ENCODE data around the gene SOX18. TPM values are rescaled to one million over a fixed set of nuclear protein-coding genes. Genes with fewer than 3 reads are reported as not detected.

The SOX18 gene
- total RNA-seq, 1 experiment from 2014 or later = 0.16 TPM

- CTCF ChIA-PET = interaction anchor here (1.1 to 13.7 kb wide), 3 partner anchors 7 to 82 kb away, joined by 7 to 284 read pairs (median 11); partner anchors contain the start of genes C20orf204 and PRPF6
- H3K36me3 Mint-ChIP-seq (ENCODE audit: insufficient read depth, unreplicated experiment) = no peaks in the 10 kb centered on the region
These were observed 13.4 kb upstream of the SOX18 start, which contains the start of gene TCEA2 for GRCh38 chr20:64062596-64063388. Gene TCEA2 (plus strand): TSS chr20:64063198. CDS start chr20:64063313, 115 bp downstream.

GRCh38 chr20:64062276-64062595 is 12.8 kb upstream of the SOX18 start:
- Mint-ChIP-seq H3K4me1 (ENCODE audit: insufficient read depth, unreplicated experiment) (peaks cover 39% of the 10 kb centered on the region), H3K27ac (ENCODE audit: low read depth, unreplicated experiment) (peak overlapping the region; percentile 89), H3K27me3 (ENCODE audit: insufficient read depth, unreplicated experiment) (no peaks in the 10 kb centered on the region), H3K4me3 (ENCODE audit: unreplicated experiment) (peak overlapping the region; percentile 88), H3K36me3 (ENCODE audit: insufficient read depth, unreplicated experiment) (no peaks in the 10 kb centered on the region), H3K9me3 (ENCODE audit: unreplicated experiment) (no peaks in the 10 kb centered on the region)
- CTCF ChIA-PET = interaction anchor here (0.7 to 13.7 kb wide), 5 partner anchors 8 to 81 kb away, joined by 3 to 284 read pairs (median 7); partner anchors contain the start of genes C20orf204 and PRPF6
- no peak for DNase-seq (ENCODE audit: unreplicated experiment)
- POLR2A ChIA-PET = interaction anchor here (0.6 to 3.1 kb wide), 23 partner anchors 9 to 404 kb away, joined by 3 to 34 read pairs (median 6); partner anchors contain the start of genes ARFRP1, OPRL1, PCMTD2 and PRPF6
- TF ChIP-seq CTCF (IDR thresholded peaks at IDR 0.05; ENCODE audit: unreplicated experiment) = no peak
- TSS peak; percentile 92 for BruUV-seq (replicated peaks)
- intact Hi-C loops (cut with micrococcal nuclease) = loop anchor here (5.0 kb wide), 1 partner anchor 80 kb away; the partner anchor contains the start of gene PRPF6

More at GRCh38 chr20:64062596-64063388, 13.4 kb upstream of the SOX18 start, which contains the start of gene TCEA2:
- peak; percentile 95 for DNase-seq (ENCODE audit: unreplicated experiment)
- H3K27me3 Mint-ChIP-seq (ENCODE audit: insufficient read depth, unreplicated experiment) = no peaks in the 10 kb centered on the region
- H3K27ac Mint-ChIP-seq (ENCODE audit: low read depth, unreplicated experiment) = peak within 1 kb of the TSS; percentile 89
- no peaks in the 10 kb centered on the region for H3K9me3 Mint-ChIP-seq (ENCODE audit: unreplicated experiment)
- POLR2A ChIA-PET = interaction anchor here (0.6 to 3.1 kb wide), 23 partner anchors 9 to 405 kb away, joined by 3 to 34 read pairs (median 6); partner anchors contain the start of genes ARFRP1, OPRL1, PCMTD2 and PRPF6
- intact Hi-C loops (cut with micrococcal nuclease) = loop anchor here (5.0 kb wide), 1 partner anchor 80 kb away; the partner anchor contains the start of gene PRPF6
- TF ChIP-seq CTCF (IDR thresholded peaks at IDR 0.05; ENCODE audit: unreplicated experiment) = no peak
- BruUV-seq (replicated peaks) = no TSS peak
- H3K4me1 Mint-ChIP-seq (ENCODE audit: insufficient read depth, unreplicated experiment) = peaks cover 41% of the 10 kb centered on the region
- H3K4me3 Mint-ChIP-seq (ENCODE audit: unreplicated experiment) = peak within 1 kb of the TSS; percentile 88

GRCh38 chr20:64058536-64058935 is 9.1 kb upstream of the SOX18 start:
- TF ChIP-seq CTCF (IDR thresholded peaks at IDR 0.05; ENCODE audit: unreplicated experiment) = no peak
- H3K27me3 Mint-ChIP-seq (ENCODE audit: insufficient read depth, unreplicated experiment) = no peaks in the 10 kb centered on the region
- no TSS peak for BruUV-seq (replicated peaks)
- H3K36me3 Mint-ChIP-seq (ENCODE audit: insufficient read depth, unreplicated experiment) = no peaks in the 10 kb centered on the region
- no peak overlapping the region for H3K4me3 Mint-ChIP-seq (ENCODE audit: unreplicated experiment)
- ChIA-PET CTCF (interaction anchor here (0.6 to 13.7 kb wide), 10 partner anchors 12 to 846 kb away, joined by 3 to 284 read pairs (median 4); partner anchors contain the start of genes C20orf204, PRPF6 and SAMD10), POLR2A (interaction anchor here (0.9 to 1.0 kb wide), 2 partner anchors 19 to 20 kb away, joined by 3 read pairs; no protein-coding TSS in a partner anchor)
- DNase-seq (ENCODE audit: unreplicated experiment) = no peak
- no peaks in the 10 kb centered on the region for H3K9me3 Mint-ChIP-seq (ENCODE audit: unreplicated experiment)
- intact Hi-C loops (cut with micrococcal nuclease) = no loop called here
- H3K27ac Mint-ChIP-seq (ENCODE audit: low read depth, unreplicated experiment) = no peak overlapping the region
- H3K4me1 Mint-ChIP-seq (ENCODE audit: insufficient read depth, unreplicated experiment) = peaks cover 13% of the 10 kb centered on the region

Measured in MCF 10A (cell line).